Activated CD8-positive, alpha-beta memory T cell treated with anti-CD3 and anti-CD28 coated beads, Interleukin-2, amount 10 ng/mL, durations not matched to agents 7 days and 5 days (primary cell): ENCODE measurements around the gene CACNA1D. TPM values are rescaled to one million over a fixed set of nuclear protein-coding genes. Genes with fewer than 3 reads are reported as not detected.
A peak's percentile ranks its signal among the peaks of the same experiment; 100 is the strongest.

Experiments used
- ATAC-seq: fragments of 150-1000 bp; cut with Tn5 transposase; one replicate; pipeline ENCODE4 v1.10.0; 2021; ENCODE audit warnings: moderate library complexity
- CTCF ChIA-PET: fragments of 350-600 bp; sonication (Branson Sonifier 250); formaldehyde crosslinking; loops from one replicate; lab custom pipeline; 2021; ENCODE audit warnings: antibody characterized with exemption; lab: Charles Lee
- DNase-seq: peaks from one replicate; pipeline ENCODE4 v3.0.0-alpha.2; 2020
- H3K27ac Mint-ChIP-seq: one replicate; pipeline ENCODE4 v1.8.0; 2021; ENCODE audit warnings: mild to moderate bottlenecking, mixed read lengths
- H3K27me3 Mint-ChIP-seq: one replicate; pipeline ENCODE4 v1.8.0; 2021; ENCODE audit warnings: mixed read lengths
- H3K36me3 Mint-ChIP-seq: one replicate; pipeline ENCODE4 v1.8.0; 2021; ENCODE audit warnings: mild to moderate bottlenecking, mixed read lengths
- H3K4me1 Mint-ChIP-seq: one replicate; pipeline ENCODE4 v1.8.0; 2021; ENCODE audit warnings: mixed read lengths
- H3K4me3 Mint-ChIP-seq: one replicate; pipeline ENCODE4 v1.8.0; 2021; ENCODE audit warnings: mild to moderate bottlenecking, moderate library complexity, mixed read lengths
- H3K9me3 Mint-ChIP-seq: one replicate; pipeline ENCODE4 v1.8.0; 2022; ENCODE audit warnings: low read depth, mixed read lengths
- total RNA-seq, 2 experiments: library from RNA; stranded (reverse); gene quantifications; one replicate each; pipeline ENCODE4 v1.2.3, GENCODE V29; 2021

Gene CACNA1D
- total RNA-seq, 2 experiments from 2014 or later: 0.41 to 1.5 TPM

DNA sequence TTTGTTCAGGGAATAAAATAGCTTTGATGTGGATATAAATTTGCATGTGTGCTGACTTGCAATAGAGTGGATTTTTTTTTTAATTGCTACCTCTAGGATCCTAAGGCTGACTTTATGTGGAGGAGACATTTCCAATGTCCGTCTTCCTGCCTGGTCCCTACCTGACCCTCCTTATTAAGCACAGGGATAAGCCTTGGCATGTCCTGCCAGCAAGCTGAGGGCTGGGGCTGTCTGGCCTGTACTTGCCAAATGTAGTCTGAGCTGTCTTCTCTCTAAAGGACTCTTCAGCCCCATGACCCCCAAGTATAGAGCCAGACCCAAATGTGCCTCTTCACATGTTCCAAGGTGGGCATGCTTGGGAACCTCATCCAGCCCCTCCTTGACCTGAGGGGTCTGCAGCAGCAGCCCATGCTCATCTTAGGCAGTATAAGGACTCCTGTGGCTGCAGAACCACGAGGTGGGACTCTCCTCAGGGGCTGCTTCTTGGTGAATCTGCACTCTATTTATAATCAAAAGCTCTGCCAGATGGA, 88.8 kb downstream of the CACNA1D start:
- Mint-ChIP-seq H3K9me3 (no peaks in the 10 kb centered on the region), H3K4me3 (no peak overlapping the region), H3K36me3 (no peaks in the 10 kb centered on the region), H3K27ac (no peak overlapping the region), H3K27me3 (peaks cover 17% of the 10 kb centered on the region), H3K4me1 (peaks cover 12% of the 10 kb centered on the region)
- CTCF ChIA-PET: no interaction called here
- ATAC-seq (no peak), DNase-seq (no peak)

DNA sequence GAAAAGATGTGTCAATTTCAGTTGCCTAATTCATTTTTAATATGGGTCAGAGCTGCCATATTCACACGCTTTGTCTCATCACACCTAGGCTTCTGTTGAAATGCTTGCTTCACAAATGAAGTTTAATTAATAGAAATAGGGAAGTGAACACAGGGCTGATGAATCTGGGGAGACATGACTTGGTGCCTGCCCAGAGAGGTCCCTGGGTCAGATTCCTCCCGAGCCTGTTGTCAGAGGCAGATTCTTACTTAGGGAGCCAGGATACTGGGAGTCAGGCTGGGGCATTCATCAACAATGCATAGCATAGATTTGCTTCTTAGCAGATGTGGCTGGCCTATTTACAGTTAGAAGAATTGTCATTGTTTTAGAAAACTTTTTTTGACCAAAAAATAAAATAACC, 90.6 kb downstream of the CACNA1D start:
- no peaks in the 10 kb centered on the region for H3K36me3 Mint-ChIP-seq
- CTCF ChIA-PET: no interaction called here
- no peak for DNase-seq
- no peaks in the 10 kb centered on the region for H3K9me3 Mint-ChIP-seq
- no peak for ATAC-seq
- no peak overlapping the region for H3K4me3 Mint-ChIP-seq
- peaks cover 12% of the 10 kb centered on the region for H3K4me1 Mint-ChIP-seq
- H3K27me3 Mint-ChIP-seq: peaks cover 16% of the 10 kb centered on the region
- no peak overlapping the region for H3K27ac Mint-ChIP-seq

DNA sequence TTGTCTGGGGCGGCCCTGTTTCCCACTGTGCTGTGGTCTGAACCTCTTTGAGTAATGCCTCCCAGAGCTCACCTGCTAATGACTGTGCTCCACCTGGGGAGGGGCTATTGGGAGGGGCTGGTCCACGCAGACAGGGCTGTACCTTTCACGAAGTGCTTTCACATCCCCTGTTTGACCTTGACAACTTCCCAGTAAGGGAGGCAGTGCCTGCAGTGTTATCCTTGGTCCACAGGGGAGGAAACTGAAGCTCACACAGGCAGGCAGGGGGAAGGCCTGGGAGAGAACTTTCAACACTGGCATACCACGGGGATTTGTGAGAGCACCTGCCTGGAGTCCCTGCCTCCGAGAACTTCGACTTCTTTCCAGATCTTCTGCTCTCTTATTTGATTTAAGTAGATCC, 91.2 kb downstream of the CACNA1D start:
- peak; percentile 19 for DNase-seq
- H3K27me3 Mint-ChIP-seq: peaks cover 16% of the 10 kb centered on the region
- CTCF ChIA-PET: no interaction called here
- no peaks in the 10 kb centered on the region for H3K36me3 Mint-ChIP-seq
- no peak overlapping the region for H3K27ac Mint-ChIP-seq
- peaks cover 12% of the 10 kb centered on the region for H3K4me1 Mint-ChIP-seq
- no peak overlapping the region for H3K4me3 Mint-ChIP-seq
- ATAC-seq: no peak
- H3K9me3 Mint-ChIP-seq: no peaks in the 10 kb centered on the region

DNA sequence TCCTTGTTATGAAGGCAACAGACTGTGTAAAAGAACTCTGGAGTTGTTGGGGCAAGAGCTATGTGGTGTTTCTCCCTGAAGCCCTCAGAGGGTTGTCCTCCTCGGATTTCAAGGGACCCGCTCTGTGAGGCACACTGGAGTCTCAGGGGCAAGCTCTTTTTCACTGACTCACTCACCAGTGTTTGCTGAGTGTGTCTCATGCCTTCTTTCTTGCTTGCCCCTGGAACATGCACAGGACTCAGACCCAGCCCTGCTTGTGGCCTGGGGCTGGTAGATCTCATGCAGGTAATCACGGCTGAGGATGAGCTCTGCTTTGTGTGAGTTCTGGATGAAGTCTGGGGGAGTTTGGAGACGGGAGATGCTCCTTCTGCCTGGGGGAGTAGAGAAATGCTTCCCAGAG, 93.7 kb downstream of the CACNA1D start:
- CTCF ChIA-PET: no interaction called here
- H3K4me1 Mint-ChIP-seq: no peaks in the 10 kb centered on the region
- peaks cover 13% of the 10 kb centered on the region for H3K27me3 Mint-ChIP-seq
- H3K27ac Mint-ChIP-seq: no peak overlapping the region
- H3K9me3 Mint-ChIP-seq: no peaks in the 10 kb centered on the region
- H3K36me3 Mint-ChIP-seq: no peaks in the 10 kb centered on the region
- no peak for ATAC-seq
- DNase-seq: no peak
- H3K4me3 Mint-ChIP-seq: no peak overlapping the region

DNA sequence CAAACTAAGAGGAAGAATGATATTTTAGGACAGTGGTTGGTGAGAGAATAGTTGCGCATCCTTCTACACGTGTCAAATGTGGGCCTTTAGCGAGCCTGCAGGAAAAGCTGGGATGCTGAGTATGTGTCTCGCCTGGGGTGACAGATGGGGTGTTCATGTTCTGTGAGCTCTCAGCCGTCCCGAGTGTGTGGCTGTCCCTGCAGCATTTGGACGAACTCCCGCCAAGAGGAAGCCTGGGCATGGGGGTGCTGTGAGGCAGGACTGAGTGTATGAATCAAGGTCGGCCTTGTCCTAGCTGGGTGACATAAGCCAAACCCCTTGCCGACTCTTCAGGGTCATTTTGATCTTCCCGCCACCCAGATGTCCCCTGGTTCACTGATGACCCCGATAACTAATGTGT, 94.8 kb downstream of the CACNA1D start:
- Mint-ChIP-seq H3K4me1 (no peaks in the 10 kb centered on the region), H3K27me3 (peaks cover 11% of the 10 kb centered on the region), H3K27ac (no peak overlapping the region), H3K4me3 (no peak overlapping the region), H3K36me3 (no peaks in the 10 kb centered on the region), H3K9me3 (no peaks in the 10 kb centered on the region)
- CTCF ChIA-PET: no interaction called here
- no peak for ATAC-seq
- no peak for DNase-seq

DNA sequence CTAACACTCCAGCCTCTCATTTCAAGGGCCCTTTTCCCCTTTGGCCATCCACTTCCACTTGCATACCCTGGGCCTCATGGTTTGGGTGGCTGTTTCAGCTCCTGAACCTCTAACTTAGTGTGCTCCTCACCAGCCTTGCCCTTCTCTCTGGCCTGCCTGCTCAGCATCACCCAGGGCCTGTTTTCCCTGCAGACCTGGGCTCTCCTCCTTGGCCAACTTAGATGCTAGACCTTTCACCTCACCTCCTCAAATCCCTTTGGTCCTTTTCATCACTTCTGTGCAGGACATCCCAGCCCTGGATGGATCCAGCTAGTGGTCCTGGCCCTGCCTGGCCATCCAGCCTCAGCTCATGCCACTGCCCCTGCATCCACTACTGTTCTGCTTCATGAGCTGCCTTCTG, 95.4 kb downstream of the CACNA1D start:
- no peak for ATAC-seq
- CTCF ChIA-PET: no interaction called here
- Mint-ChIP-seq H3K36me3 (no peaks in the 10 kb centered on the region), H3K9me3 (no peaks in the 10 kb centered on the region), H3K4me3 (no peak overlapping the region), H3K27ac (no peak overlapping the region), H3K4me1 (no peaks in the 10 kb centered on the region), H3K27me3 (peaks cover 11% of the 10 kb centered on the region)
- DNase-seq: no peak

DNA sequence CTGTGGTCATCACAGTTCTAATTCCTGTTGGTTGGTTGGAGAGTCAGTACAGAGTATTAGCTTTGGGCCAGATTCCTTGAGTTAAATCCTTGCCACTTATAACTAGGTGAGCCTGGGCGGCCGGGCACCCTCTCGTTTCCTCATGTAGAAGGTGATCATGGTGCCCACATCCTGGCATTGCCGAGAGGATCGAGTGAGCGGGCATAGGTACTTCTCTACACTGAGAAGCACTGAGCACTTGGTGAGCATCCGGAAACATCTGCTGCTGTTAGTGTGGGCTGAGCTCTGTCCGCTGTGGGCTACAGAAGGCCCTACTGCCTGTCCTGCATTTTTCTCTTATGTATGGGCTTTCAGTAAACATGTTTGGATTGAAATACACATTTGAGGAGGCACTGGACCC, 96.2 kb downstream of the CACNA1D start:
- H3K9me3 Mint-ChIP-seq: no peaks in the 10 kb centered on the region
- peaks cover 11% of the 10 kb centered on the region for H3K27me3 Mint-ChIP-seq
- ATAC-seq: no peak
- H3K4me3 Mint-ChIP-seq: no peak overlapping the region
- H3K4me1 Mint-ChIP-seq: no peaks in the 10 kb centered on the region
- no peak for DNase-seq
- CTCF ChIA-PET: no interaction called here
- H3K36me3 Mint-ChIP-seq: no peaks in the 10 kb centered on the region
- H3K27ac Mint-ChIP-seq: no peak overlapping the region

DNA sequence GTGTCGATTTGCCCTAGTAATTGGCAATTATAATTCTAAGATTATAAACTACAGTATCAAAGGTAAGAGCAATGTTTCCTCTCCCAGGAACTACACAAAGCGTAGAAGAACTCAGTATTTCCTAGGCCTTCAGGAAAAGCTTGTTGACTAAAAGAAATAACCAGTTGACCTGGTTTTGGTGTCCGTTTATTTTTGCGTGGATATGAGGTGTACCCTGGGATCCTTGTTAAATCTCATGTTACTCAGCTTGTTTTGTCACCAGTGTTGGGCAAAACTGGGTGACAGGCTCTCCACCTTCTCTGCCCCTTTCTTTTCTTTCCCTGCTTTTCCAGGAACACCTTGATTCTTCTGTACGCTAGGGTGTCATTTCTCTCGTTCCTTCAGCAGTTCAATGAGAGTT, 97.2 kb downstream of the CACNA1D start:
- Mint-ChIP-seq H3K27ac (no peak overlapping the region), H3K4me1 (no peaks in the 10 kb centered on the region)

DNA sequence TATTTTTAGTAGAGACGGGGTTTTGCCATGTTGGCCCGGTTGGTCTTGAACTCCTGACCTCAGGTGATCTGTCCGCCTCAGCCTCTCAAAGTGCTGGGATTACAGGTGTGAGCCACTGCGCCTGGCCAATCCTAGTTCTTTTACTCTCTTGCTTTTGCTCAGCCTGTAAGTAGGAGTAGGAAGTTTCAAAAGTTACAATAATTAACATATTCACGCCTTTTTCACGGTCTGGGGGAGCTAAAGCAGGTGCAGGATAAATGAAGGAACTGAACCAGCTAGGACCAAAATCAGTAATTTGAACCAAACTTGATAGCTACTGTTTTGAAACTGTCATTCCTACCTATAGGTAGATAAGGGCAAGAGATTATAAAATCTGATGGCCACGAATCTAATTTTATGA, 98.5 kb downstream of the CACNA1D start:
- ATAC-seq (no peak), DNase-seq (no peak)
- Mint-ChIP-seq H3K27me3 (peaks cover 11% of the 10 kb centered on the region), H3K4me3 (no peak overlapping the region), H3K9me3 (no peaks in the 10 kb centered on the region), H3K36me3 (no peaks in the 10 kb centered on the region), H3K4me1 (no peaks in the 10 kb centered on the region), H3K27ac (no peak overlapping the region)
- CTCF ChIA-PET: no interaction called here

More for the DNA sequence above, 97.2 kb downstream of the CACNA1D start:
- peaks cover 10% of the 10 kb centered on the region for H3K27me3 Mint-ChIP-seq
- no peak for ATAC-seq
- no peak overlapping the region for H3K4me3 Mint-ChIP-seq
- H3K36me3 Mint-ChIP-seq: no peaks in the 10 kb centered on the region
- H3K9me3 Mint-ChIP-seq: no peaks in the 10 kb centered on the region
- CTCF ChIA-PET: no interaction called here
- no peak for DNase-seq

DNA sequence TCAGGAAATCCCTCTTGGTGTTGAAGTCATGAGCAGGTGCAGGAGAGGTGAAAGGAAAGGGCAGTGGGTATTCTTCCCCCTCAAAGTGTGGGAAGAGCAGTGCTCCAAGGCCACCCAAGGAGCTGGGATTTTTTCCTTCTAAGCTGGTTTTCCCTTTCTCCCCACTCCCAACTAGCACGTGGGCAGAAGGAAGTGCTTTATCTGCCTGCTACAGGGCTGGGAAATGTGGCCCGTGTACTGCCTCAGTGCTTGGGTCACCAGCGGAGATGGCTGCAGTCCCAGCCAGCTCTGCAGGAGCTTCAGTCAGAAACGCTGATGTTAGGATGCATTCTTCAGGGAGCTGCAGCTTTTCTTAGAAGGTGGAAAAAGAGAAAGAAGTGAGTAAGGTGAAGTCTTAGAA, 99.2 kb downstream of the CACNA1D start:
- no peak for DNase-seq
- Mint-ChIP-seq H3K9me3 (no peaks in the 10 kb centered on the region), H3K36me3 (no peaks in the 10 kb centered on the region), H3K27ac (no peak overlapping the region), H3K4me3 (no peak overlapping the region), H3K4me1 (no peaks in the 10 kb centered on the region), H3K27me3 (peaks cover 12% of the 10 kb centered on the region)
- no peak for ATAC-seq
- CTCF ChIA-PET: no interaction called here

DNA sequence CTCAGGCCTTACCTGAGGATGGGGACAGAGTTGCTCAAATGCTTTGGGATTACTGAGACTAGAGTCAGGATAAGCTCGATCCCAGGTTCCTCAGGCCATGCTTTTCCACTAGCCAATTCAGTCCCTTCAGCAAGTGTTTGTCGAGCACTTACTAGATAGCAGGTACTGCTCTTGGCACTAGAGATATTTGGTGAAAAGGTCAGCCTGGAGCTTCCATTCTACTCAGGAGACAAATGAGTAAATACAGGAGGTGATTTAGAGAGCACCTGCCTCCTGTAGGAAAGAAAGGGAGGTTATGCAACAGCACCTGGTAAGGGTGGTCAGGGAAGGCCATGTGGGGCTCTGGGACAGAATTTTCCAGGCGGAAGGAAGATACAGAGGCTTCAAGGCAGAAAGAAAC, 99.9 kb downstream of the CACNA1D start:
- H3K27ac Mint-ChIP-seq: no peak overlapping the region
- no peak overlapping the region for H3K4me3 Mint-ChIP-seq
- peaks cover 10% of the 10 kb centered on the region for H3K27me3 Mint-ChIP-seq
- no peak for DNase-seq
- H3K9me3 Mint-ChIP-seq: no peaks in the 10 kb centered on the region
- no peaks in the 10 kb centered on the region for H3K4me1 Mint-ChIP-seq
- no peak for ATAC-seq
- no peaks in the 10 kb centered on the region for H3K36me3 Mint-ChIP-seq
- CTCF ChIA-PET: no interaction called here

DNA sequence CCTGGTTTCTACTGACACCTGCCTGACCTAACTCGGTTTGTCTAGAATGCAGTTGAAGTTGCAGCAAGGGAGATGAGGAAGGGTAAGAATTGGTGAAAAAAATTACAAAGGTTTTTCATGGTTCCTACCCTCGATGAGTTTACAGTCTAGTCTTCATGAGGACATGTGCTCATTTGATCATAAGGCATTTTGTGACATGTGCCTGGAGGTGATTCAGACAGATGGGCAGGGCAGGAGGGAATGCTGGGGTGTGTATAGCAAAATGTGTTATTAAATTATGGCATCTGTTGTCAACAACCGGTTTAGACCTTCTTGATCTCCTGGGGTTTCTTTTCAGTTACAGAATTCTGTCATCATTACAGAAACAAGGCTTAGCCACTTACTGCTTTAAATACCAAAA, 101.2 kb downstream of the CACNA1D start:
- CTCF ChIA-PET: no interaction called here

DNA sequence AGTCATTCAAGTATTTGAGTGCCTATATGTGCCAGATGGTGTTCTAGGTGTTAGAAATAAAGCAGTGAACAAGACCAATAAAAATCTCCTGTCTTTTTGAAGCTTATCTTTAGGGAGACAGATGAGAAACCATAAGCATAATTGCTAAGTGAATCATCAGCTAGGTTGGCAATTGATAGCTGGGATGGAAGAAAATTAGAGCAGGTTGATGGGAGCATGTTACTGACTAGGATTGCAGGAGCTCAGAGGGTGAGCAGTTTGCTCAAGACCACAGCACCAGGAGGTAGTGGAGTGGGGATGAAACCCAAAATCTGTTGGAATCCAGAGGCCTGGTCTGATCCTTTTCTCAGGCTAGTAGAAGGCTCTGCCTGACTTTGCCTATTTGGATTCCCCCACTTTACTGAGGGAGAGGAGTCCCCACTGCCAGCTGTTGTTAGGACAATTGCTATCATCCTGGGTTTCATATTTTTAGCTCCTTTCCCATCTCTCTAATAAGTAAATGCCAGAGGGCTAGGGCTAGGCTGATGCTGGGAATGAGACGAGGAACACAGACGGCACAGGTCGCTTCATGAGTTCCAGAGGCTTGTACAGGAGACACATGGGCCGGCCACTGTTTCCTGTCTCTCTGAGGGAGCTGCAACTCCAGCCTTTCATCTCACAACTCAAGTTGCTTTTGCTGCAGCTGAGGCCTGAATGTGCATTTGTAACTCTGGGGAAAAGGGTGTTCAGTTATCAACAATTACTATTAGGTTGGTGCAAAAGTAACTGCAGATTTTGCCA, 102.9 kb downstream of the CACNA1D start:
- CTCF ChIA-PET: no interaction called here
- H3K4me3 Mint-ChIP-seq: no peak overlapping the region
- no peaks in the 10 kb centered on the region for H3K9me3 Mint-ChIP-seq
- ATAC-seq: no peak
- no peak overlapping the region for H3K27ac Mint-ChIP-seq
- DNase-seq: no peak
- H3K36me3 Mint-ChIP-seq: no peaks in the 10 kb centered on the region
- H3K27me3 Mint-ChIP-seq: peaks cover 13% of the 10 kb centered on the region
- no peaks in the 10 kb centered on the region for H3K4me1 Mint-ChIP-seq

More for the DNA sequence above, 101.2 kb downstream of the CACNA1D start:
- Mint-ChIP-seq H3K27me3 (peaks cover 10% of the 10 kb centered on the region), H3K9me3 (no peaks in the 10 kb centered on the region), H3K4me1 (no peaks in the 10 kb centered on the region), H3K4me3 (no peak overlapping the region), H3K36me3 (no peaks in the 10 kb centered on the region), H3K27ac (no peak overlapping the region)
- DNase-seq (no peak), ATAC-seq (no peak)

DNA sequence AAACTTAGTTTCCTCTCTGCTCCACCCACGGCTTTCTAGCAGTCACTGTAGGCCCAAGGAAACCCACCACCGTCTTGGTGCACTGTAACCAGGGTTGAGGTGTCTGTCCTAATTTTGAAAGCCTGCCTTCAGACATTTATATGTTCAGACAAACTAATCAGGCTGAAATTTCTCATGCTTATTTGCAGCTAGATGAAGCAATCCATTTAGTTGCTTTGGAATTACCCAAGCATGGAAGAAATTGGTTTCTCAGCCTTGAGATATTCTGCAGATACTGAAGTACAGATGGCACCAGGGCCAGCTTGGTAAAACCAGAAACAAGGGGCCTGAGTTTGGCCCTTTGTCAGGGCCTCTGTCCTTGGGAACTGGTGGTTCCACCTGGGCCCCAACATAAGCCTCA, 105.4 kb downstream of the CACNA1D start:
- no peaks in the 10 kb centered on the region for H3K4me1 Mint-ChIP-seq
- no peak overlapping the region for H3K4me3 Mint-ChIP-seq
- peaks cover 13% of the 10 kb centered on the region for H3K27me3 Mint-ChIP-seq
- no peaks in the 10 kb centered on the region for H3K9me3 Mint-ChIP-seq
- no peak for DNase-seq
- H3K27ac Mint-ChIP-seq: no peak overlapping the region
- no peaks in the 10 kb centered on the region for H3K36me3 Mint-ChIP-seq
- no peak for ATAC-seq
- CTCF ChIA-PET: no interaction called here
